Fibroblast of lung (primary cell): ENCODE results near the gene CIDEB. TPM values are rescaled to one million over a fixed set of nuclear protein-coding genes. Genes with fewer than 3 reads are reported as not detected.

ENCODE experiments used
- DNase-seq, 2 donors: peaks; one replicate each; pipeline versions ENCODE4 v3.0.0 to v3.0.0-alpha.2; 2010; ENCODE audit warnings: low read depth in 2 of 2
- H2AFZ ChIP-seq: 2 replicates; pipeline ENCODE4 v1.5.1; 2012; ENCODE audit warnings: low read length, control low read depth, inconsistent platforms
- H3K27ac ChIP-seq: 2 replicates; pipeline ENCODE4 v1.5.1; 2011; ENCODE audit warnings: low read length, control low read depth; ENCODE audit not compliant: insufficient read depth
- H3K27me3 ChIP-seq: 2 replicates; pipeline ENCODE4 v1.5.1; 2011; ENCODE audit warnings: mild to moderate bottlenecking, low read length; ENCODE audit not compliant: control insufficient read depth, insufficient read depth
- H3K36me3 ChIP-seq: 2 replicates; pipeline ENCODE4 v1.5.1; 2011; ENCODE audit warnings: low read length; ENCODE audit not compliant: control insufficient read depth, insufficient read depth
- H3K4me1 ChIP-seq: 2 replicates; pipeline ENCODE4 v1.5.1; 2011; ENCODE audit warnings: low read length; ENCODE audit not compliant: control insufficient read depth, insufficient read depth; ENCODE audit errors: extremely low read depth
- H3K4me2 ChIP-seq: 2 replicates; pipeline ENCODE4 v1.5.1; 2011; ENCODE audit warnings: low read length, control low read depth; ENCODE audit not compliant: insufficient read depth; ENCODE audit errors: extremely low read depth
- H3K4me3 ChIP-seq, 4 experiments: fragments of 200-600 bp in 1 of 4; sonication (generic) in 1 of 4; replicated peaks in 1 of 4; 2 replicates each; pipeline ENCODE4 v1.5.1; 2011 to 2016; ENCODE audit warnings: low read length in 4 of 4, low read depth in 3 of 4, mild to moderate bottlenecking in 3 of 4, control low read depth in 2 of 4, inconsistent platforms in 1 of 4, mixed read lengths in 1 of 4; ENCODE audit not compliant: insufficient read depth in 1 of 4; ENCODE audit errors: control extremely low read depth in 1 of 4
- H3K79me2 ChIP-seq: 2 replicates; pipeline ENCODE4 v1.5.1; 2012; ENCODE audit warnings: mild to moderate bottlenecking, low read length, inconsistent platforms; ENCODE audit not compliant: control insufficient read depth, insufficient read depth
- H3K9ac ChIP-seq: 2 replicates; pipeline ENCODE4 v1.5.1; 2011; ENCODE audit warnings: mild to moderate bottlenecking, low read length, control low read depth; ENCODE audit not compliant: insufficient read depth
- H3K9me3 ChIP-seq: 2 replicates; pipeline ENCODE4 v1.5.1; 2012; ENCODE audit warnings: low read depth, low read length; ENCODE audit not compliant: control insufficient read depth, insufficient read depth
- H4K20me1 ChIP-seq: 2 replicates; pipeline ENCODE4 v1.5.1; 2011; ENCODE audit warnings: low read length; ENCODE audit not compliant: control insufficient read depth, insufficient read depth; ENCODE audit errors: extremely low read depth
- EZH2 ChIP-seq: IDR thresholded peaks from 2 replicates; pipeline ENCODE4 v1.5.1; 2012; ENCODE audit warnings: low read length, control low read depth, mild to moderate bottlenecking; ENCODE audit errors: missing control alignments
- polyA plus RNA-seq, 2 donors: library from polyadenylated mRNA; depleted of rRNA in 1 of 2; stranded (reverse) in 1 of 2; unstranded in 1 of 2; fragments of >200 nt; gene quantifications; 2 replicates each; pipeline ENCODE4 v1.2.1, GENCODE V29; 2011 to 2012; ENCODE audit warnings: missing spikeins in 1 of 2
- total RNA-seq: library from RNA; depleted of rRNA; stranded (reverse); fragments of >200 nt; gene quantifications from 2 replicates; pipeline ENCODE4 v1.2.1, GENCODE V29; 2014
- TF ChIP-seq, protein P1 (sequence below), 2 donors: IDR thresholded peaks in 1 of 2; conservative IDR thresholded peaks in 1 of 2; 1 replicate in 1 of 2; 2 replicates in 1 of 2; pipeline ENCODE4 v1.5.1; 2011 to 2012; ENCODE audit warnings: low read length in 2 of 2, control low read depth in 1 of 2, inconsistent platforms in 1 of 2, low read depth in 1 of 2, mild to moderate bottlenecking in 1 of 2

CIDEB gene
- total and polyA plus RNA-seq, 2 donors (not counting 1 experiment from before 2014, with no cell fraction given) = 0.33 to 0.42 TPM

DNA sequence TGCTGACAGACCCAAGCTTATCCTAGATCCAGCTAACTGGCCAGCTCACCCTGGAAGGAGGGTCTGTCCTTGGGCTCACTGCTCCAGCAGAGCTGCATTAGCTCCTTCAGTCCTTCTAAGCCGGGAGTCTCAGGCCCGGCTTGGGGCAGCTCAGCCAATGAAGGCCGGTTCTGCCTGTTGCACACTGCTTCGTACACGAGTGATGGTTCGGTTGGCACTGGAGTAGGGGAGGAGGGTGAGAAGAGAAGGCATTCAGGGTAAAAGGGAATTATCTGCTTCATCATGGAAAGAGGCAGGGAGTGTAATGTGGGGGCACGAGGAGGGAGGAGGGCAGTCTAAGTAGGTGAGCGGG is 30.0 kb upstream of the CIDEB start:
- H3K9ac ChIP-seq = no peak overlapping the region
- no peak for TF ChIP-seq EZH2
- TF ChIP-seq, protein P1, sequence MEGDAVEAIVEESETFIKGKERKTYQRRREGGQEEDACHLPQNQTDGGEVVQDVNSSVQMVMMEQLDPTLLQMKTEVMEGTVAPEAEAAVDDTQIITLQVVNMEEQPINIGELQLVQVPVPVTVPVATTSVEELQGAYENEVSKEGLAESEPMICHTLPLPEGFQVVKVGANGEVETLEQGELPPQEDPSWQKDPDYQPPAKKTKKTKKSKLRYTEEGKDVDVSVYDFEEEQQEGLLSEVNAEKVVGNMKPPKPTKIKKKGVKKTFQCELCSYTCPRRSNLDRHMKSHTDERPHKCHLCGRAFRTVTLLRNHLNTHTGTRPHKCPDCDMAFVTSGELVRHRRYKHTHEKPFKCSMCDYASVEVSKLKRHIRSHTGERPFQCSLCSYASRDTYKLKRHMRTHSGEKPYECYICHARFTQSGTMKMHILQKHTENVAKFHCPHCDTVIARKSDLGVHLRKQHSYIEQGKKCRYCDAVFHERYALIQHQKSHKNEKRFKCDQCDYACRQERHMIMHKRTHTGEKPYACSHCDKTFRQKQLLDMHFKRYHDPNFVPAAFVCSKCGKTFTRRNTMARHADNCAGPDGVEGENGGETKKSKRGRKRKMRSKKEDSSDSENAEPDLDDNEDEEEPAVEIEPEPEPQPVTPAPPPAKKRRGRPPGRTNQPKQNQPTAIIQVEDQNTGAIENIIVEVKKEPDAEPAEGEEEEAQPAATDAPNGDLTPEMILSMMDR (conservative IDR thresholded peaks at IDR 0.05 in 1 of 2, IDR thresholded peaks at IDR 0.05 in 1 of 2; ENCODE audit: low read depth in 1 of 2, low read length in 2 of 2) = no peak
- H3K79me2 ChIP-seq = no peaks in the 10 kb centered on the region
- no peaks in the 10 kb centered on the region for H4K20me1 ChIP-seq
- peaks cover 2% of the 10 kb centered on the region for H3K4me1 ChIP-seq
- no peaks in the 10 kb centered on the region for H3K9me3 ChIP-seq
- no peaks in the 10 kb centered on the region for H3K36me3 ChIP-seq
- no peak overlapping the region for H3K4me2 ChIP-seq
- no peak overlapping the region for H3K27ac ChIP-seq
- no peak overlapping the region for H2AFZ ChIP-seq
- DNase-seq = no peak
- H3K4me3 ChIP-seq = no peak overlapping the region
- H3K27me3 ChIP-seq = peaks cover 41% of the 10 kb centered on the region

DNA sequence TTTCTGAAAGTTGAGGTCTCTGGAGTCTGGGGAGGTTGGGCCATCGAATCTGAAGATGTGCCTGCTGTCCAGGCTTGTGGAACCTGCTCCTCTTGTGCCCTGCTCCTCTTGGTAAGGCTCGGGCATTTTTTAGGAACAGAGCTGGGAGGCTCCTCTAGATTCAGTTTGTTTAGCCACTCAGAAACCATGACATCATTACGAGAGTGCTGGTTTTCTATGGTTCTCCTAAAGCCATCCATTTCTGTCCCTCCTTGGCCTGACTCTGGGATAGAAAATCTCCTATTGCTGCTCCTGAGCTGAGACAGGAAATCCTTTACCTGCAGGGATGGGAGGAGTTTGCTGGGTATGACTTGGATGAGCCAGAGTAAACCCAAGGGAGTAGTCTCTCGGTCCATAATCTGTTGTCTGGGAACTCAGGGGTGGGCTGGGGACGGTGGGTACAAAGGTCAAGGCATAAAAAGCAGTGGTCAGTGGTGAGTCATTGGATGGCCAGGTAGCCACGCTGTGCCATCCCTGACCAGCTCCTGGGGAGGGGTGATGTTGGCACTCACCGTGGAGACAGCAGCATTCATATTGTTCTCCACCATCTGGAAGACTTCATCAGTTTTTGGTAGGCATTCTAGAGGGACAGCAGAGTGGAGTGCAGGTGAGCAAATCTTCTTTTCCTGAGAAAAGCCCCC is 29.5 kb upstream of the CIDEB start:
- Histone ChIP-seq H3K4me2 (no peak overlapping the region), H4K20me1 (no peaks in the 10 kb centered on the region), H3K27me3 (peaks cover 41% of the 10 kb centered on the region), H3K9me3 (no peaks in the 10 kb centered on the region), H3K27ac (no peak overlapping the region), H3K4me3 (no peak overlapping the region), H3K4me1 (peaks cover 2% of the 10 kb centered on the region), H3K36me3 (no peaks in the 10 kb centered on the region), H3K79me2 (no peaks in the 10 kb centered on the region), H2AFZ (no peak overlapping the region), H3K9ac (no peak overlapping the region)
- TF ChIP-seq EZH2 = no peak
- TF ChIP-seq, protein P1 (conservative IDR thresholded peaks at IDR 0.05 in 1 of 2, IDR thresholded peaks at IDR 0.05 in 1 of 2; ENCODE audit: low read depth in 1 of 2, low read length in 2 of 2) = no peak
- no peak for DNase-seq

DNA sequence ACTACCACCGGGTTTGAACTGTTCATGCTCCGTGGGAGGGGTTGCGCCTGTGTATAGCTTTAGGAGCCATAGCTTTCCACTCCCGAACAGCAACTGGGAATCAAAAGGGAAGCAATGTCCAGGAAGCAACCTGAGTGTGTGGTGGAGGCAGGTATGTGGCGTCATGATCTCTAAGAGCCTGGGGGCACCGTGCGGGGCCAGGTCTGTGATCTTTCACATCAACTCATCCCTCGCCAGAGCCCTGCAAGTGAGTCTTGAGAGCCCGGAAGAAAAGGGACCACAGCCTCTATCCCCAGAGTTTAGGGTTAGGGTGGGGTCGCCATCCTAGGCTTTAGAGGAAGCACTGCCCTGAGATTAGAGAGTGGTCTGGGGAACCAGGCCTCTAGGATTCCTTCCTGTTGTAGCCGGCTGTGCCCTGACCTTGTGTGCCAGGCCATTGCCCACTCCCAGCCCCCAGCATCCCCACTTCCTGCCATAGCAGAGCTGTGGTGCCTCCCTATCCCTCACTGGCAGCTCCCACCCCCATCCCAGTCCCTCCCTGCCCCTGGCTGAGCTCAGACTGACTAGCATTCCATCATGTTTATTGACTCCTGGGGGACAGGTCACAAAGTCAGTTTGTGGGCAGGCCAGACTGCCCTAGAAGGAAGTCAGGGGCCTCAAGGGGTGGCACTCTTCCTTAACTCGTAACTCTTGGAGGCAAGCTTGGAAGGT is 27.8 kb upstream of the CIDEB start:
- no peaks in the 10 kb centered on the region for H3K9me3 ChIP-seq
- H3K79me2 ChIP-seq = no peaks in the 10 kb centered on the region
- H3K4me1 ChIP-seq = peaks cover 2% of the 10 kb centered on the region
- no peak overlapping the region for H2AFZ ChIP-seq
- H3K36me3 ChIP-seq = no peaks in the 10 kb centered on the region
- no peak overlapping the region for H3K4me3 ChIP-seq
- no peak for DNase-seq
- no peak overlapping the region for H3K4me2 ChIP-seq
- no peaks in the 10 kb centered on the region for H4K20me1 ChIP-seq
- no peak overlapping the region for H3K9ac ChIP-seq
- no peak overlapping the region for H3K27ac ChIP-seq
- TF ChIP-seq EZH2 = no peak
- TF ChIP-seq, protein P1 (conservative IDR thresholded peaks at IDR 0.05 in 1 of 2, IDR thresholded peaks at IDR 0.05 in 1 of 2; ENCODE audit: low read depth in 1 of 2, low read length in 2 of 2) = no peak
- H3K27me3 ChIP-seq = peaks cover 40% of the 10 kb centered on the region
